Naive thymus-derived CD4-positive, alpha-beta T cell (primary cell): ENCODE measurements around the gene AKT1S1. TPM values are rescaled to one million over a fixed set of nuclear protein-coding genes. Genes with fewer than 3 reads are reported as not detected.

Source experiments
- ATAC-seq: fragments of 150-1000 bp; cut with Tn5 transposase; 2 replicates; pipeline ENCODE4 v1.10.0; 2021; ENCODE audit warnings: mild to moderate bottlenecking, moderate library complexity
- CTCF ChIA-PET: fragments of 350-600 bp; sonication (Branson Sonifier 250); formaldehyde crosslinking; loops from one replicate; lab custom pipeline; 2021; ENCODE audit warnings: antibody characterized with exemption; lab: Charles Lee
- POLR2A ChIA-PET: fragments of 350-600 bp; sonication (Branson Sonifier 250); formaldehyde crosslinking; loops from one replicate; lab custom pipeline; 2021; ENCODE audit warnings: antibody characterized with exemption, inconsistent platforms; lab: Charles Lee
- DNase-seq, 9 donors: peaks; one replicate each; pipeline versions ENCODE4 v3.0.0 to v3.0.0-alpha.2; 2020 to 2022; ENCODE audit warnings: mixed read lengths in 1 of 9
- H3K27ac ChIP-seq: one replicate; pipeline ENCODE4 v1.7.0; 2013; ENCODE audit warnings: mild to moderate bottlenecking, low read depth, low read length, moderate library complexity
- H3K27me3 ChIP-seq, 2 donors: one replicate each; pipeline ENCODE4 v1.7.0; 2013; ENCODE audit warnings: low read length in 2 of 2, mild to moderate bottlenecking in 2 of 2, moderate library complexity in 2 of 2; ENCODE audit not compliant: control insufficient read depth in 2 of 2, insufficient read depth in 2 of 2
- H3K36me3 ChIP-seq, 3 experiments: 1 replicate in 2 of 3; 2 replicates in 1 of 3; pipeline ENCODE4 v1.7.0; 2013; ENCODE audit warnings: low read length in 3 of 3, mild to moderate bottlenecking in 3 of 3, moderate library complexity in 1 of 3; ENCODE audit not compliant: insufficient read depth in 3 of 3, control insufficient read depth in 2 of 3
- H3K4me1 ChIP-seq, 2 donors: one replicate each; pipeline ENCODE4 v1.7.0; 2013; ENCODE audit warnings: low read length in 2 of 2, mild to moderate bottlenecking in 2 of 2, moderate library complexity in 1 of 2; ENCODE audit not compliant: control insufficient read depth in 2 of 2, insufficient read depth in 2 of 2
- H3K4me3 ChIP-seq: 2 replicates; pipeline ENCODE4 v1.7.0; 2013; ENCODE audit warnings: mild to moderate bottlenecking, low read length
- H3K9me3 ChIP-seq, 3 experiments: 1 replicate in 2 of 3; 2 replicates in 1 of 3; pipeline ENCODE4 v1.7.0; 2013; ENCODE audit warnings: low read length in 3 of 3; ENCODE audit not compliant: control insufficient read depth in 2 of 3
- H3K27ac Mint-ChIP-seq, 9 donors: one replicate each; pipeline ENCODE4 v1.8.0; 2020 to 2022; ENCODE audit warnings: mixed read lengths in 9 of 9, mild to moderate bottlenecking in 8 of 9, moderate library complexity in 5 of 9, inconsistent platforms in 2 of 9
- H3K27me3 Mint-ChIP-seq, 5 donors: one replicate each; pipeline ENCODE4 v1.8.0; 2021 to 2022; ENCODE audit warnings: mixed read lengths in 5 of 5, mild to moderate bottlenecking in 1 of 5
- H3K36me3 Mint-ChIP-seq, 5 donors: one replicate each; pipeline ENCODE4 v1.8.0; 2020 to 2022; ENCODE audit warnings: mixed read lengths in 5 of 5, mild to moderate bottlenecking in 3 of 5, inconsistent platforms in 1 of 5
- H3K4me1 Mint-ChIP-seq, 7 donors: one replicate each; pipeline ENCODE4 v1.8.0; 2020 to 2022; ENCODE audit warnings: mixed read lengths in 7 of 7, mild to moderate bottlenecking in 3 of 7, inconsistent platforms in 1 of 7
- H3K4me3 Mint-ChIP-seq, 10 donors: one replicate each; pipeline ENCODE4 v1.8.0; 2020 to 2022; ENCODE audit warnings: mild to moderate bottlenecking in 10 of 10, mixed read lengths in 10 of 10, moderate library complexity in 6 of 10, inconsistent platforms in 2 of 10
- H3K9me3 Mint-ChIP-seq, 11 donors: one replicate each; pipeline ENCODE4 v1.8.0; 2020 to 2022; ENCODE audit warnings: mixed read lengths in 11 of 11, mild to moderate bottlenecking in 4 of 11, inconsistent platforms in 1 of 11, moderate library complexity in 1 of 11
- intact Hi-C, 2 donors: fragments of 100-400 bp; cut with micrococcal nuclease; formaldehyde crosslinking; loops; one replicate each; pipeline ENCODE4 v1.15.1; 2023
- polyA plus RNA-seq, 2 donors: library from polyadenylated mRNA; unstranded; fragments of 300-500 nt; fragmentation: Illumina TruSeq; gene quantifications; one replicate each; pipeline ENCODE4 v1.2.3, GENCODE V29; 2021
- total RNA-seq, 6 experiments: library from RNA in 5 of 6; stranded (reverse) in 5 of 6; gene quantifications; 1 replicate in 5 of 6; 2 replicates in 1 of 6; pipeline ENCODE4 v1.2.3 and lab custom pipeline; 2021 to 2026

AKT1S1 gene
- total and polyA plus RNA-seq, 7 experiments from 2014 or later = 4.7 to 25.7 (median 17.3) TPM

GRCh38 chr19:49873129-49873521 lies 4.0 kb downstream of the AKT1S1 start:
- H3K27me3 ChIP-seq = no peaks in the 10 kb centered on the region
- intact Hi-C loops = loop anchor here (10.0 kb wide), 2 partner anchors 1148 to 1238 kb away; partner anchors contain the start of gene DBP (in 1 of the 2)
- Mint-ChIP-seq H3K27me3 (no peaks in the 10 kb centered on the region), H3K36me3 (peaks cover 0 to 6% (median 0%) of the 10 kb centered on the region in 5 donors), H3K4me1 (peaks cover 22 to 42% (median 29%) of the 10 kb centered on the region in 7 donors), H3K9me3 (peaks cover 0 to 1% (median 0%) of the 10 kb centered on the region in 11 donors), H3K4me3 (peak overlapping the region in 1 of 10 donors; percentile 21), H3K27ac (no peak overlapping the region)
- POLR2A ChIA-PET = no interaction called here
- CTCF ChIA-PET = no interaction called here
- H3K4me3 ChIP-seq = no peak overlapping the region
- peaks cover 0 to 5% (median 0%) of the 10 kb centered on the region in 3 experiments for H3K36me3 ChIP-seq
- no peaks in the 10 kb centered on the region for H3K9me3 ChIP-seq
- ATAC-seq (no peak), DNase-seq (no peak)
- peaks cover 21 to 30% of the 10 kb centered on the region in 2 donors for H3K4me1 ChIP-seq
- H3K27ac ChIP-seq = no peak overlapping the region

DNA sequence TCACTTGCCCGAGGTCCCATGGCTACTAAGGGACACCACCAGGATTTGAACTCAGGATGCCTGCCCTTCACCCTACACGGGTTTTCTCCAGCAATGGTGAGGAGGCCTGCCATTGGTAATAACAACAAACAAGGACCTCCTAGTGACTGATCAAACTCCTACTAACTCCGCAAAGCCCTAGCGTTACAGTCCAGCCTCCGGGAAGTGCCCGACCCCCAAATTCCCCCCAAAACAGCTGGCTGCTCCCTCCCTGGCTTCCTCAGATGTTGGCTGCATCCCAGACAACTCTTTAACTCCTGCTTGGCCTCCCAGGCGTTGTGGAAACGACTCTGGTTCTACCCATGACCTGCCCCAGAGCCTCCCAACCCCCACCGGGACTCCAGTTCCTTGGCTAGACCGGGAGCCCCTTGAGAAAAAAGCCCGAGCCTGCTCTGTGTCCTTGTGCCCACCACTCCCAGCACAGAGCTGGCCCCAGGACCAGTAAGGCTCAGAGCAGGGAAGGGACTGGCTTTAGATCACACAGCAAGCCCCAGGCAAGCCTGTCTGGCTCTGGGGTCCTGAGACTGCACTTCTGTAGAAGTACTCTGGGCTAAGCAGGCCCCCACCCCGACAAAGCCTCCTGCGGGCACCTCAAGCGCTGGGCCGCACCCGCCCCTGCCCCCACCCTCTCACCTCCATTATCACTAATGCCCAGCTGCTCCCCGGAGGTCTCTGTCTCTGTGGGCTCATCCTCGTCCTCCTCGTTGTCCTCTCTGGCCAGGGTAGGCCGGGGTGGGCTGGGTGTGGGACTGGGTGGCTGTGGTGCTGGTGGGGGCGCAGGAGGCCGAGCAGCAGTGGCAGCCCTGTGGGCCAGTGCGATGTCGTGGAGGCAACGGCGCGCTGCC lies 4.7 kb downstream of the AKT1S1 start:
- ChIA-PET CTCF (no interaction called here), POLR2A (no interaction called here)
- Mint-ChIP-seq H3K9me3 (peaks cover 0 to 3% (median 0%) of the 10 kb centered on the region in 11 donors), H3K4me1 (peaks cover 23 to 43% (median 30%) of the 10 kb centered on the region in 7 donors), H3K36me3 (peaks cover 0 to 4% (median 0%) of the 10 kb centered on the region in 5 donors), H3K4me3 (peak overlapping the region in 5 of 10 donors; percentile 25 to 51 (median 42)), H3K27ac (peak overlapping the region in 3 of 9 donors; percentile 21 to 74 (median 51)), H3K27me3 (no peaks in the 10 kb centered on the region)
- no peak for DNase-seq
- no peak for ATAC-seq
- Histone ChIP-seq H3K27ac (no peak overlapping the region), H3K4me1 (peaks cover 21 to 34% of the 10 kb centered on the region in 2 donors), H3K36me3 (peaks cover 0 to 5% (median 0%) of the 10 kb centered on the region in 3 experiments), H3K9me3 (no peaks in the 10 kb centered on the region), H3K4me3 (no peak overlapping the region), H3K27me3 (no peaks in the 10 kb centered on the region)
- intact Hi-C loops = loop anchor here (10.0 kb wide), 2 partner anchors 1148 to 1238 kb away; partner anchors contain the start of gene DBP (in 1 of the 2)

- ATAC-seq = no peak
- POLR2A ChIA-PET = interaction anchor here (1.2 kb wide), 1 partner anchor 21 kb away, joined by 4 read pairs; the partner anchor contains the start of gene PTOV1
- Histone ChIP-seq H3K4me3 (no peak overlapping the region), H3K4me1 (peaks cover 23 to 37% of the 10 kb centered on the region in 2 donors), H3K27me3 (no peaks in the 10 kb centered on the region), H3K27ac (no peak overlapping the region), H3K9me3 (no peaks in the 10 kb centered on the region), H3K36me3 (peaks cover 0 to 5% (median 0%) of the 10 kb centered on the region in 3 experiments)
- H3K4me3 Mint-ChIP-seq = peak overlapping the region in 5 of 10 donors; percentile 10 to 57 (median 20)
- peaks cover 0 to 5% (median 0%) of the 10 kb centered on the region in 5 donors for H3K36me3 Mint-ChIP-seq
- intact Hi-C loops = loop anchor here (10.0 kb wide), 2 partner anchors 1147 to 1237 kb away; partner anchors contain the start of gene DBP (in 1 of the 2)
- CTCF ChIA-PET = no interaction called here
- no peak for DNase-seq
- peaks cover 0 to 3% (median 0%) of the 10 kb centered on the region in 11 donors for H3K9me3 Mint-ChIP-seq
- peaks cover 28 to 50% (median 37%) of the 10 kb centered on the region in 7 donors for H3K4me1 Mint-ChIP-seq
- H3K27me3 Mint-ChIP-seq = no peaks in the 10 kb centered on the region
- peak overlapping the region in 3 of 9 donors; percentile 54 to 74 (median 62) for H3K27ac Mint-ChIP-seq
Observed at GRCh38 chr19:49871349-49871985, 5.7 kb downstream of the AKT1S1 start.

DNA sequence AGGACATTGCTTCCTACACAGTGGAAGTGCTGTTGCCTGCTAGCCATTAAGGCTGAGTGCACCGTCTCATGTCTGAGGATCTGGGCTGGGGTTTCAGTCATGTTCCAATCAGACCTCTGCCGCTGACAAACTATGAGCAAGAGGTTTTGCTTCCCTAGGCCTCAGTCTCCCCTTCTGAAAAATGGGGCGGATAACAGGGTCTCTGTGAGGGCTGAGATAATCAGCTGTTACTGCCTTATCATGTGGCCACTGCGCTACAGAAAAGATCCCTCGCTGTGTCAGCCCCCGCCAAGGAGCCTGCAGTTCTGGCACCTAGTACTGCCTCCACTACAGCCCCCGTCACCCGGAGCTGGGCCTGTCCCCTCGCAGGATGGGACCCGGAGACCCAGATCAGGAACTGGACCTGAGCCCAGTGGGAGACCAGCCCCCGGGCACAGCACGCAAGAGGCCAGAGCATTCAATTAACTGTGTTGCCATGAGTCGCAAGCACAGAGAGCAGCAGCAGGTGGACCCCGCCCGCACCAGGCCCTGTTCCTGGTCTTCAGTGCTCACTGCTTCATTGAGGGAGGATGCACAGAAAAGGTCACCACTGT lies 6.8 kb downstream of the AKT1S1 start:
- Mint-ChIP-seq H3K9me3 (peaks cover 0 to 1% (median 0%) of the 10 kb centered on the region in 11 donors), H3K36me3 (peaks cover 0 to 10% (median 0%) of the 10 kb centered on the region in 5 donors), H3K4me3 (peak overlapping the region in 3 of 10 donors; percentile 28 to 87 (median 87)), H3K27me3 (no peaks in the 10 kb centered on the region), H3K27ac (peak overlapping the region in 6 of 9 donors; percentile 59 to 87 (median 79)), H3K4me1 (peaks cover 26 to 52% (median 42%) of the 10 kb centered on the region in 7 donors)
- DNase-seq (no peak), ATAC-seq (no peak)
- Histone ChIP-seq H3K36me3 (no peaks in the 10 kb centered on the region), H3K4me3 (peak overlapping the region; percentile 58), H3K9me3 (no peaks in the 10 kb centered on the region), H3K4me1 (peaks cover 27 to 39% of the 10 kb centered on the region in 2 donors), H3K27me3 (no peaks in the 10 kb centered on the region), H3K27ac (peak overlapping the region; percentile 72)
- intact Hi-C loops = loop anchor here (10.0 kb wide), 2 partner anchors 1146 to 1236 kb away; partner anchors contain the start of gene DBP (in 1 of the 2)
- ChIA-PET POLR2A (interaction anchor here (0.9 to 1.3 kb wide), 4 partner anchors 20 to 537 kb away, joined by 3 to 8 read pairs (median 4); partner anchors contain the start of genes NUP62 and PTOV1), CTCF (no interaction called here)

GRCh38 chr19:49869484-49870308 lies 7.5 kb downstream of the AKT1S1 start:
- ChIA-PET POLR2A (interaction anchor here (0.6 to 3.7 kb wide), 18 partner anchors 7 to 536 kb away, joined by 3 to 47 read pairs (median 4); partner anchors contain the start of genes AKT1S1, AP2A1, FUZ and IL4I1), CTCF (interaction anchor here (0.6 to 1.0 kb wide), 5 partner anchors 55 to 758 kb away, joined by 3 to 4 read pairs (median 3); partner anchors contain the start of gene RRAS)
- peaks cover 31 to 38% of the 10 kb centered on the region in 2 donors for H3K4me1 ChIP-seq
- peak overlapping the region; percentile 72 for H3K27ac ChIP-seq
- intact Hi-C loops = loop anchor here (1.0 to 10.0 kb wide), 10 partner anchors 8 to 1547 kb away; partner anchors contain the start of genes AKT1S1 (in 1 of the 2), ATF5 (in 1 of the 2), CD37 (in 1 of the 2) and DBP (in 1 of the 2)
- H3K4me3 ChIP-seq = peak overlapping the region; percentile 58
- Mint-ChIP-seq H3K36me3 (peaks cover 0 to 14% (median 0%) of the 10 kb centered on the region in 5 donors), H3K27me3 (no peaks in the 10 kb centered on the region), H3K4me1 (peaks cover 25 to 52% (median 44%) of the 10 kb centered on the region in 7 donors), H3K4me3 (peak overlapping the region in 2 of 10 donors; percentile 87), H3K9me3 (peaks cover 0 to 1% (median 0%) of the 10 kb centered on the region in 11 donors), H3K27ac (peak overlapping the region in 6 of 9 donors; percentile 59 to 87 (median 79))
- peaks cover 0 to 4% (median 0%) of the 10 kb centered on the region in 3 experiments for H3K36me3 ChIP-seq
- H3K27me3 ChIP-seq = no peaks in the 10 kb centered on the region
- peak; percentile 83 to 94 (median 87) for DNase-seq
- ATAC-seq = peak; percentile 87
- no peaks in the 10 kb centered on the region for H3K9me3 ChIP-seq
